ENCODE results near the gene EDDM13.
"Not testable (repeated sequence)": the region's sequence is repeated elsewhere in the genome, so short reads cannot be mapped to it uniquely, and the experiment has no call there.

EDDM13 gene

GRCh38 chr19:56295531-56296455 is 23.2 kb downstream of the EDDM13 start:
- DNase-seq = no peak

GRCh38 chr19:56297010-56297409 is 24.5 kb downstream of the EDDM13 start:
- DNase-seq = no peak

- no peak for DNase-seq
These were observed 27.1 kb downstream of the EDDM13 start for GRCh38 chr19:56299688-56300087.

GRCh38 chr19:56301155-56301554 is 28.6 kb downstream of the EDDM13 start:
- DNase-seq = no peak

- no peak for DNase-seq
These were observed 29.5 kb downstream of the EDDM13 start for GRCh38 chr19:56301886-56302620.

- no peak for DNase-seq
These were observed 31.7 kb downstream of the EDDM13 start for GRCh38 chr19:56304243-56304642.

- no peak for DNase-seq
These were observed 33.5 kb downstream of the EDDM13 start for GRCh38 chr19:56306016-56306415.

- not testable (repeated sequence) for DNase-seq
These were observed 34.5 kb downstream of the EDDM13 start for GRCh38 chr19:56307062-56307461.

- no peak for DNase-seq
These were observed 36.2 kb downstream of the EDDM13 start for GRCh38 chr19:56308792-56309191.

- DNase-seq = no peak
These were observed 37.1 kb downstream of the EDDM13 start for GRCh38 chr19:56309511-56310185.

- DNase-seq = no peak
These were observed 37.9 kb downstream of the EDDM13 start for GRCh38 chr19:56310462-56310861.

GRCh38 chr19:56312342-56312741 is 39.8 kb downstream of the EDDM13 start:
- DNase-seq = no peak

- no peak for DNase-seq
These were observed 40.5 kb downstream of the EDDM13 start for GRCh38 chr19:56312787-56313657.

GRCh38 chr19:56314018-56314380 is 41.5 kb downstream of the EDDM13 start:
- no peak for DNase-seq

GRCh38 chr19:56314381-56315076 is 42.0 kb downstream of the EDDM13 start, which contains the start of gene ZSCAN5A:
ZSCAN5A (minus strand) TSS chr19:56314839; CDS start chr19:56225046, 89,793 bp downstream.
- DNase-seq = peak; percentile 97 to 99

GRCh38 chr19:56315077-56315828 is 42.7 kb downstream of the EDDM13 start:
- peak; percentile 93 to 97 for DNase-seq

GRCh38 chr19:56316728-56317127 is 44.2 kb downstream of the EDDM13 start:
- no peak for DNase-seq

- no peak for DNase-seq
These were observed 45.2 kb downstream of the EDDM13 start for GRCh38 chr19:56317749-56318148.

- DNase-seq = no peak
These were observed 47.4 kb downstream of the EDDM13 start for GRCh38 chr19:56319991-56320390.

GRCh38 chr19:56321254-56321988 is 48.9 kb downstream of the EDDM13 start:
- no peak for DNase-seq
